GM12873 (cell line): ENCODE data around the gene MTHFD1L.

Experiments used
- TF ChIP-seq, protein P1 (sequence below): IDR thresholded peaks from 2 replicates; pipeline ENCODE4 v1.5.1; 2012; ENCODE audit warnings: low read depth, mild to moderate bottlenecking, moderate library complexity, low read length, control low read depth; ENCODE audit not compliant: insufficient read depth; ENCODE audit errors: missing control alignments

MTHFD1L gene

GRCh38 chr6:151063842-151064647, 198.5 kb downstream of the MTHFD1L start:
- TF ChIP-seq, protein P1, sequence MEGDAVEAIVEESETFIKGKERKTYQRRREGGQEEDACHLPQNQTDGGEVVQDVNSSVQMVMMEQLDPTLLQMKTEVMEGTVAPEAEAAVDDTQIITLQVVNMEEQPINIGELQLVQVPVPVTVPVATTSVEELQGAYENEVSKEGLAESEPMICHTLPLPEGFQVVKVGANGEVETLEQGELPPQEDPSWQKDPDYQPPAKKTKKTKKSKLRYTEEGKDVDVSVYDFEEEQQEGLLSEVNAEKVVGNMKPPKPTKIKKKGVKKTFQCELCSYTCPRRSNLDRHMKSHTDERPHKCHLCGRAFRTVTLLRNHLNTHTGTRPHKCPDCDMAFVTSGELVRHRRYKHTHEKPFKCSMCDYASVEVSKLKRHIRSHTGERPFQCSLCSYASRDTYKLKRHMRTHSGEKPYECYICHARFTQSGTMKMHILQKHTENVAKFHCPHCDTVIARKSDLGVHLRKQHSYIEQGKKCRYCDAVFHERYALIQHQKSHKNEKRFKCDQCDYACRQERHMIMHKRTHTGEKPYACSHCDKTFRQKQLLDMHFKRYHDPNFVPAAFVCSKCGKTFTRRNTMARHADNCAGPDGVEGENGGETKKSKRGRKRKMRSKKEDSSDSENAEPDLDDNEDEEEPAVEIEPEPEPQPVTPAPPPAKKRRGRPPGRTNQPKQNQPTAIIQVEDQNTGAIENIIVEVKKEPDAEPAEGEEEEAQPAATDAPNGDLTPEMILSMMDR: no peak

DNA sequence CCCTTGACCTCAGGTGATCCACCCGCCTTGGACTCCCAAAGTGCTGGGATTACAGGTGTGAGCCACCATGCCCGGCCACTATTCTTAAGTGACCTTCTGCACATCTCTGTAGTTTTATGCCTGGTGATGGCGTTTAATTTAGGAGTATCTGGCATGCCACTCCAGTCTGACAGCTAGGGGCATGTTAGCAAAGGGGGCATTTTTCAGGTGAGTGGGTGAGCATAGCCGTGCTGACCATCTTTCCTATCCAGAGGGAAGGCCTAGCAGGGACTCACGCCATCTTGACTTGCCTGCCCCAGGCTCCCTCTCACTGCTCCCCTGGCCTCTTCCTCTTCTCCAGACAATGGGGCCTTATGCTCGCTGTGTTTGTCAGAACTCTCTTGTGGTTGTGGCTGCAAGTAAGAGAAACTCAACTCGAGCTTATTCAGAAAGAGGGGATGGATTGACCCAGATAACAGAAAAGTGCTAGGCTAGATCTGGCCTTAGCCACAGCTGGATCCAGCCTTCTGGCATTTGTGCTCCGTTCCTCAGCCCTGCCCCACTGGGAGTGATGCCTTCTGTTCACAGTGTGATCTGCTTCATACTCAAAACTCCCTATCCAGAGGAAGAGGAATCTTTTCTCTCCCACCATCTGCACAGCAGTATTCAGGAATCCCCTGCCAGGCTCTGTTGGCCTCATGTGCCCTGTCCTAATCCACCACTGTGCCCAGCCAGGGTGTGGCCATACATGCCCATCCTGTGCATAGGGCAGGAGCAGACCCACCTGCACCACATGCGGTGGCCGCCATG, 199.7 kb downstream of the MTHFD1L start:
- TF ChIP-seq, protein P1: no peak

GRCh38 chr6:151067684-151068596, 202.4 kb downstream of the MTHFD1L start:
- TF ChIP-seq, protein P1: no peak

- TF ChIP-seq, protein P1: no peak
Observed at GRCh38 chr6:151068761-151069312, 203.3 kb downstream of the MTHFD1L start.

- TF ChIP-seq, protein P1: no peak
Observed at GRCh38 chr6:151069641-151070040, 204.1 kb downstream of the MTHFD1L start.

- TF ChIP-seq, protein P1: no peak
Observed at GRCh38 chr6:151070631-151071051, 205.1 kb downstream of the MTHFD1L start.
